Panc1 (cell line): Measurements from ENCODE around the gene CAMKV. TPM values are rescaled to one million over a fixed set of nuclear protein-coding genes. Genes with fewer than 3 reads are reported as not detected.

ENCODE experiments used
- ATAC-seq: fragments of 200-7000 bp; cut with Tn5 transposase; 2 replicates; pipeline ENCODE4 v1.9.1; 2020; ENCODE audit warnings: mild to moderate bottlenecking, moderate library complexity
- BruUV-seq: library from RNA; stranded (reverse); fragments of 400-500 nt; replicated peaks from 2 replicates; lab custom pipeline; 2021; lab: Mats Ljungman, UMichigan
- CTCF ChIA-PET: fragments of 300-600 bp; sonication (Branson Sonifier 250); formaldehyde crosslinking; loops from one replicate; lab custom pipeline; 2022; ENCODE audit warnings: antibody characterized with exemption; lab: Charles Lee
- POLR2A ChIA-PET: fragments of 300-600 bp; sonication (Branson Sonifier 250); formaldehyde crosslinking; loops from one replicate; lab custom pipeline; 2022; ENCODE audit warnings: antibody characterized with exemption; lab: Charles Lee
- DNase-seq: peaks from one replicate; pipeline ENCODE4 v3.0.0-alpha.2; 2010; ENCODE audit warnings: low read depth, low spot score
- H3K27ac ChIP-seq: 2 replicates; pipeline ENCODE4 v1.5.1; 2011; ENCODE audit warnings: mild to moderate bottlenecking, low read length, inconsistent platforms
- H3K27me3 ChIP-seq: fragments of 200-500 bp; sonication (Bioruptor generic); 2 replicates; pipeline ENCODE4 v1.6.0; 2014; ENCODE audit warnings: low read length, inconsistent platforms; ENCODE audit not compliant: control insufficient read depth, insufficient read depth
- H3K36me3 ChIP-seq: fragments of 200-500 bp; sonication (Bioruptor generic); 2 replicates; pipeline ENCODE4 v1.5.1; 2014; ENCODE audit warnings: inconsistent platforms, mild to moderate bottlenecking, low read length, moderate library complexity; ENCODE audit not compliant: control insufficient read depth, insufficient read depth
- H3K4me1 ChIP-seq: 2 replicates; pipeline ENCODE4 v1.5.1; 2011; ENCODE audit warnings: inconsistent platforms, mild to moderate bottlenecking, low read length, moderate library complexity; ENCODE audit not compliant: control insufficient read depth, insufficient read depth
- H3K4me3 ChIP-seq, 2 experiments: 2 replicates each; pipeline ENCODE4 v1.5.1; 2011 to 2012; ENCODE audit warnings: low read depth in 2 of 2, low read length in 2 of 2, mild to moderate bottlenecking in 2 of 2, inconsistent platforms in 1 of 2, moderate library complexity in 1 of 2
- H3K9me3 ChIP-seq: fragments of 200-500 bp; sonication (Bioruptor generic); 2 replicates; pipeline ENCODE4 v1.5.1; 2014; ENCODE audit warnings: low read depth, mild to moderate bottlenecking, inconsistent platforms, low read length, moderate library complexity; ENCODE audit not compliant: control insufficient read depth, insufficient read depth
- CTCF ChIP-seq: fragments of 450-650 bp; IDR thresholded peaks from 2 replicates; pipeline ENCODE4 v1.5.1; 2017; ENCODE audit warnings: mild to moderate bottlenecking
- POLR2AphosphoS5 ChIP-seq: IDR thresholded peaks from 2 replicates; pipeline ENCODE4 v1.6.1; 2012; ENCODE audit warnings: mild to moderate bottlenecking, low read depth, low read length, moderate library complexity
- REST ChIP-seq, 2 experiments: IDR thresholded peaks; 2 replicates each; pipeline ENCODE4 v1.6.1; 2011 to 2012; ENCODE audit warnings: low read depth in 2 of 2, control low read depth in 1 of 2, low read length in 1 of 2, mild to moderate bottlenecking in 1 of 2, moderate library complexity in 1 of 2; ENCODE audit not compliant: insufficient read depth in 1 of 2
- SIN3A ChIP-seq: IDR thresholded peaks from 2 replicates; pipeline ENCODE4 v1.6.1; 2012; ENCODE audit warnings: low read depth, mild to moderate bottlenecking, low read length, moderate library complexity, borderline replicate concordance; ENCODE audit not compliant: insufficient read depth
- TCF7L2 ChIP-seq: IDR thresholded peaks from 2 replicates; pipeline ENCODE4 v1.6.1; 2011; ENCODE audit warnings: mild to moderate bottlenecking, low read depth, low read length, inconsistent platforms
- in situ Hi-C: cut with HindIII; loops from 2 replicates; pipeline ENCODE4 v1.10.0; 2016; ENCODE audit warnings: low sequenced_read_pairs, low pct_unique_long_range_greater_than_20kb
- intact Hi-C: fragments of 100-400 bp; cut with micrococcal nuclease; formaldehyde crosslinking; loops from one replicate; pipeline ENCODE4 v1.10.0; 2022; ENCODE audit not compliant: unreplicated experiment
- total RNA-seq: library from RNA; stranded (reverse); gene quantifications from one replicate; pipeline ENCODE4 v1.2.1, GENCODE V29; 2021; ENCODE audit not compliant: unreplicated experiment

CAMKV gene
- total RNA-seq, 1 experiment from 2014 or later: 0.85 TPM

- CTCF ChIA-PET: interaction anchor here (0.6 kb wide), 1 partner anchor 23 kb away, joined by 3 read pairs; no protein-coding TSS in a partner anchor
Measured at GRCh38 chr3:49877716-49878115, 8.0 kb upstream of the CAMKV start.

GRCh38 chr3:49876567-49876966 is 6.9 kb upstream of the CAMKV start:
- Histone ChIP-seq H3K36me3 (no peaks in the 10 kb centered on the region), H3K4me3 (no peak overlapping the region), H3K27me3 (no peaks in the 10 kb centered on the region), H3K4me1 (no peaks in the 10 kb centered on the region), H3K9me3 (no peaks in the 10 kb centered on the region), H3K27ac (no peak overlapping the region)
- BruUV-seq: no TSS peak
- DNase-seq: no peak
- ChIA-PET CTCF (no interaction called here), POLR2A (interaction anchor here (0.6 kb wide), 1 partner anchor 29 kb away, joined by 3 read pairs; no protein-coding TSS in a partner anchor)
- intact Hi-C loops (no loop called here), in situ Hi-C loops (no loop called here)
- ATAC-seq: no peak
- TF ChIP-seq CTCF (no peak), REST (IDR thresholded peaks at IDR 0.05; ENCODE audit: insufficient read depth in 1 of 2, low read depth in 2 of 2, low read length in 1 of 2) (no peak), TCF7L2 (no peak), SIN3A (no peak), POLR2AphosphoS5 (no peak)

More at GRCh38 chr3:49877716-49878115, 8.0 kb upstream of the CAMKV start:
- no peak overlapping the region for H3K4me3 ChIP-seq
- POLR2A ChIA-PET: interaction anchor here (0.6 kb wide), 1 partner anchor 13 kb away, joined by 15 read pairs; no protein-coding TSS in a partner anchor
- no TSS peak for BruUV-seq
- H3K4me1 ChIP-seq: no peaks in the 10 kb centered on the region
- TF ChIP-seq REST (IDR thresholded peaks at IDR 0.05; ENCODE audit: insufficient read depth in 1 of 2, low read depth in 2 of 2, low read length in 1 of 2) (no peak), CTCF (no peak)
- no peak overlapping the region for H3K27ac ChIP-seq
- H3K9me3 ChIP-seq: no peaks in the 10 kb centered on the region
- intact Hi-C loops (no loop called here), in situ Hi-C loops (no loop called here)
- ATAC-seq (no peak), DNase-seq (no peak)
- no peaks in the 10 kb centered on the region for H3K36me3 ChIP-seq
- H3K27me3 ChIP-seq: no peaks in the 10 kb centered on the region
